Stimulated activated CD4-positive, alpha-beta T cell treated with anti-CD3 and anti-CD28 coated beads, Interleukin-2, amount 100 ng/mL, for 24 hours (primary cell): ENCODE results near the gene PIK3R3.
"Not testable (repeated sequence)": the region's sequence is repeated elsewhere in the genome, so short reads cannot be mapped to it uniquely, and the experiment has no call there.

Experiments
- DNase-seq, 2 donors: peaks; one replicate each; pipeline ENCODE4 v3.0.0-alpha.2; 2020

The PIK3R3 gene

DNA sequence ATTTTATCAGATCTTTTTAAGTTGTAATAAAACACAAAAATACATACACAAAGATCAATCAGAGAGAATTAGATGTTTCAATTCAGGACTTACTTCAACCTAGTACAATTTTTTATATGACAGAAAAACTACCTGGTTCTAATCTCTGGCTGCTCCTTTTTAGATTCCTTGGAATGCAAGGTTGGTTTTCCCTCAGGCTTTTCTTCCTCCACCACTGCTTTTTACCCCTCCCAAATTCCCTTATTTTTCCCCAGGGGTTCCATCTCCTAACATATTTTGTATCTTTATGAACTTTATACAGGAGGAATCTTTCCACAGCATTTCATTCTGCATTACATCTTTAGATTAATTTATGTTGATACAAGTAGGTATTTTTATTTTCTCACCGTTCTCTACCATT lies 33.2 kb downstream of the PIK3R3 start:
- DNase-seq, result no peak

GRCh38 chr1:46098027-46098712 lies 34.3 kb downstream of the PIK3R3 start:
- DNase-seq, result no peak

GRCh38 chr1:46097149-46097472 lies 35.3 kb downstream of the PIK3R3 start:
- DNase-seq, result no peak

GRCh38 chr1:46096269-46097148 lies 35.9 kb downstream of the PIK3R3 start:
- DNase-seq, result no peak

DNA sequence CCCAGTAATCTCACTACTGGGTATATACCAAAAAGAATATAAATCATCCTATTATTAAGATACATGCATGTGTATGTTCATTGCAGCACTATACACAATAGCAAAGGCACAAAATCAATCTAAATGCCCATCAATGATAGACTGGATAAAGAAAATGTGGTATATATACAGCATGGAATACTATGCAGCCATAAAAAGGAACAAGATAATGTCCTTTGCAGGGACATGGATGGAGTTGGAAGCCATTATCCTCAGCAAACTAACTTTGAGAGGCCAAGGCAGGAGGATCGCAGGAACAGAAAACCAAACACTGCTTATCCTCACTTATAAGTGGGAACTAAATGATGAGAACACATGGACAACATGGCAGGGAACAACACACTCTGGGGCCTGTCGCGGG lies 37.3 kb downstream of the PIK3R3 start:
- not testable (repeated sequence) for DNase-seq

DNA sequence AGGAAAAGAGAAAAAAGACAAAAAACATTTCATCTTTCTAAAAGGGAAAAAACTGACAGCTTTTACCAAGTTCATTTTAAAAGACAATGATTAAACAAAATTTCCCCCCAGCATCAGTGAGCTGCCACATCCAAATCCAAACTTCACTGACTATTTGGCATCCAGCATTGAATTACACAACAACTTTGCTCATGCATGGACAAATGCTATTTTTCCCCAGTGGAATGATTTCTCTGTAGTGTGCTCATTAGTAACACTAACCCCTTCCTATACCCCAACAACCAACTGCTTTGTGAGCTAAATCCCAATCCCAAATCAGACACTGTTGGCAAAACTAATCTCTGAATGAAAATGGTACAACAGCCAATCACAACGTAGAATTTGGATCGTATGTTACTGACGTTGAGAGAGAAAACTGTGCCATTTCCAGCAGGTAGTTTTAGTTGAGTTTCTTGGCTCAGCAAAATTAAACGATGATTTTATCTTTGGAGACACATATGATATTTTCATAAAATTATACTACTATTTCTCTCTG lies 37.9 kb downstream of the PIK3R3 start:
- no peak for DNase-seq

GRCh38 chr1:46093832-46094231 lies 38.6 kb downstream of the PIK3R3 start:
- not testable (repeated sequence) for DNase-seq

- DNase-seq, result no peak
These were observed 44.5 kb downstream of the PIK3R3 start for GRCh38 chr1:46087891-46088290.

- no peak for DNase-seq
These were observed 45.9 kb downstream of the PIK3R3 start for GRCh38 chr1:46086576-46086975.

DNA sequence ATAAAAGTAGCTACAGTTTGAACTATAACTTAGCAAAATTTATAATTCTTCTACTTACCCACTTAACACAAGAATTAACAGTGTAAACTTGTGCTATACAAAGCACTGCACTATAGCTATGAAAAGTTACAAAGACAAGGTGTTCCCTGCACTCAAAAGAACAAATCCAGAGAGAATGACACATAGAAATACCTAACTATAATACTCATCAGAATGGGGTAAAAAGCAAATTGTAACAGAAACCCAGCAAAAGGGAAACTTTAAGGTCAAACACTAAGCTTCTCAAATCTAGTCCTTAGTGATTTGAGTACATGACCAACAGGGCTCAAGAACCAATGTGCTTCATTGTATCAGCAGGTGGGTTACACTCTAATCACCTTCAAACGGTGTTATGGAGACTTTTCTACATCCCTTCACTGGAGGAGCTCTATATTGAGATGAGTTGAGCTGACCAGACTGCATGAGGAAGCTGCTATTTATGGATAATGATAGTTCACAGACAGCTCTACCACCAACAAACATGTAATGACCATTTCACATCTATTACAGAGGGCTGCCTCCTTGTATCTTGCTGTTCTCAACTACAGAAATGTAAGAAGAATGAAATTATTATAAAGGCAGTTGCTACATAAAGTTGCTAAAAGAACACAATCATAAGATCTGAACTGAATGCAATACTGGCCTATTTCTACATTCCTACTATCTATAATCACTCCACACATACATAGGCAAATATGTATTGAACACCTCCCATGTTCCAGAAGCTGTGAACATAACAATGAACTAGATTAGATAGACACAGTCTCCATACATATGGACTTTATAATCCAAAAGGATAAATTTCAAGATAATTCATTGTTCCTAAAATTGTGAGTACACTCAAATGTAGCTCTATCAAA lies 47.6 kb downstream of the PIK3R3 start:
- no peak for DNase-seq

GRCh38 chr1:46083579-46083978 lies 48.9 kb downstream of the PIK3R3 start:
- DNase-seq, result no peak

DNA sequence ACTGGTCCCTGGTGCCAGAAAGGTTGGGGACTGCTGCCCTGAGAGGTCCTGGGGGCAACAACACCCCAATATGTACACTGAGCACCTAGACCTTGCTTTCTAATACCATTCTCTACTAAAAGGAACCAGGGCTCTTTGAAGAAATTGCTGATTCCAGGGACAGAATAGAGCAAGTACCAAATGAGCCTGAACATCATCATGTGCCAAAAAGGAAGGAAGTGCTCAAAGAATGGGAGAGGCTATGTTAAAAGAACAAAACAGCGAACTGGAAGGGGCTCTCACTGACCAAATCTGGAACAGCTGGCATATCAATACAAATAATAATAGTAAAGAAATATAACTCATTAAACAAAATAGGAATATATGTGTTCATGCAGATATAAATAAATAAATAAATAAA lies 50.8 kb downstream of the PIK3R3 start:
- DNase-seq, result no peak

DNA sequence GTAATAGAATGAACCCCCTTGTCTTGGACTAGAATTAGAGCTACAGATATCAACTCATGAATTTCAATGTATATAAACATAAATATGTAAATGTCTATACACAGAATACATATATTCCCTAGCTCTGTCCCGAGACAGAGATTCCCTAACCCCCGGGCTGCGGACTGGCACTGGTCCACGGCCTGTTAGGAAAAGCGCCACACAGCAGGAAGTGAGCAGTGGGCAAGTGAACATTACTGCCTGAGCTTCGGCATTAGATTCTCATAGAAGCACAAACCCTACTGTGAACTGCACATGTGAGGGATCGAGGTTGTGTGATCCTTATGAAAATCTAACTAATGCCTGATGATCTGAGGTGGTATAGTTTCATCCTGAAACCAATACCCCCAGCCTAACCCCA lies 51.2 kb downstream of the PIK3R3 start:
- no peak for DNase-seq

DNA sequence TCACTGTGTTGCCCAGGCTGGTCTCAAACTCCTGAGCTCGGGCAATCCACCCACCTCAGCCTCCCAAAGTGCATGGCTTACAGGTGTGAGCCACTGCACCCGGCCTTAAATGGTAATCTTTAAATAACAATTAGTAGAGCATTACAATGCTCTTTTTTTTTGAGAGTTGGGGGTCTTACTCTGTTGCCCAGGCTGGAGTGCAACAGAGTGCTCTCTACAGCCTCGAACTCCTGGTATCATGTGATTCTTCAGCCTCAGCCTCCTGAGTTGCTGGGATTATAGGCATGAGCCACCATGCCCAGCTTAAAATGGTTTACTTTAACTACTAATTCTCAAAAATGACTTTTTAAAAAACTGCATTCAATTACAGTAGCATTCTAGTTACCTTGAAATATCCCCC lies 52.2 kb downstream of the PIK3R3 start:
- DNase-seq, result no peak

DNA sequence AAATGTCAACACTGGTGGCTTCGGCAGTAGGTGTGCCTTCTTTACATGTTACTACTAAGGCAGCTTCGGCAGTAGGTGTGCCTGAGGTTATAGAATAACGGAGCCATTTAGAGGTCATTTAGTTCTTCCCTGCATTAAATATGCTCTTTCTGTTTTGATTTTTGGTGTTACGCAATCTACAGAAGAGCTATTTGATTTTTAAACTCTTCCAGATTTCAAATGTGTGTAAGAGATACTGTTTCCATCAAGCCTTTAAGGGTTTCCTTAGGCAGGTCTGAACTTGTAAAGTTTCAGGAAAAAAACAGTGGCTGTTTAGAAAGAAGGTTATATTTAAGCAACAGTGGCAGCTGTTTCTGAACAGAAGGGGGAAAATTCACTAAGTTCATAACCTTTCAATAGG lies 54.8 kb downstream of the PIK3R3 start:
- DNase-seq, result no peak

DNA sequence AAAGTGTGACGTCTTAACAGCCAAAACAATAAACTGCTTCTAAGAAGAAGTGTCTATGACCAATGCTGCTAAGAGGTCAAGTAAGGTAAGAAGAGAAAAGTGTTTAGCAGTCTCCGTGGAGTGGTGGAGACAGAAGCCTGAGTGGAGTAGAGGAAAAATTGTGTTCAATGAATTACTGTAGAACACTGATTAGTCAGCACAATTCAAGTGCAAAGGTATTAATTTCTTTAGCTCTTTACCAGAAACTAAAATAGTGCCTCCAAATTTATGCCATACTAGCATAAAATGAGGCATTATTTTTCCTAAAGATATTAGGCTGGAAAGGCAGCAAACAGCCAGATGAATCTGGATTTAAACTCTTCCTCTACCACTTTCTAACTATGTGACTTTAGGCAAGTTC lies 56.1 kb downstream of the PIK3R3 start:
- DNase-seq, result no peak

DNA sequence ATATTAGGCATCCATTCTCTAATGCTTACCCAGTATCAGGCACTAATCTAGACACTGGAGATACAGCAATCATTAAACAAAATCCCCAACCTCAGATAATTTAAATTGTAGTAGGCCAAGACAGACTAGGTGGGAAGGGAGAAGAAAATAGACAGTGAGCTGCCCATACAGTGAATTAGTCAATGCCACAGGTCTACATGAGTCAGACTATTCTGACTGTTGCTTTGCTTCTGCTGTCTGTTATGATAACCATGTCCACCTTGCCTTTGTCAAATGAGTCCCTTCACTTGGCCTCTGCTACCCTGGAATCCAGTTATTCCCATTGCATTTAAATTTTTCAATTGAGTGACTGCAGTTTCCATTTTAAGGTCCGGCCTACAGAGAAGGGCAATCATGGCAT lies 59.5 kb downstream of the PIK3R3 start:
- DNase-seq, result no peak

DNA sequence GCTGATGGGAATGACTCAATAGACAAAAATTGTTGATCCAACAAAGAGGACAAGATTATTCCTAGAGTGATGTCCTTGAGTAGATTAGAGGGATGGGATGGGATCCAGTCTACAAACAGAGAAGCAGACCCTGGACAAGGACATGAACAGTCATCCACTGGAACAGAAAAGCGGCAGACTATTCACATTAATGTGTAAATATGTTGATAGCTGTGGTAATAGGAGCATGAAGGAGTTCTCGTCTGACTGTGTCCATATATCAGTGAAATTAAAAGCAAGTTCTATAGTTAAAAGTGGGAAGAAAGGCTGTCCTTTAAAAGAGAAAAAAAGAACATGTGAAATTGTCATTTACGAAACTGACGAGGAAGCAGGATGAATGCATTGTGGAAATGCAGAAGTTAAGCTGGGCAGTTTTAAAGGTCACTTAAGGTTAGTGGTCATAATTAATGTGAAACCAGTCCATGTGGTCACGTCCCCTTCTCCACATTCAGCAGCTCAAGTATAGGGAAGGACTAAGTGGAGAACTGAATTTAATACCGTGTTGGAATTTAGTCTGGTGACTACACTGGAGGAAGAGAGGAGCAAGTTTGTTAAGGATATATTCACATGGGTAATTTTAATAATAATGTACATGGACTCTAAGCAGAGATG lies 62.1 kb downstream of the PIK3R3 start:
- DNase-seq, result no peak

GRCh38 chr1:46068525-46068924 lies 63.9 kb downstream of the PIK3R3 start:
- DNase-seq, result no peak

DNA sequence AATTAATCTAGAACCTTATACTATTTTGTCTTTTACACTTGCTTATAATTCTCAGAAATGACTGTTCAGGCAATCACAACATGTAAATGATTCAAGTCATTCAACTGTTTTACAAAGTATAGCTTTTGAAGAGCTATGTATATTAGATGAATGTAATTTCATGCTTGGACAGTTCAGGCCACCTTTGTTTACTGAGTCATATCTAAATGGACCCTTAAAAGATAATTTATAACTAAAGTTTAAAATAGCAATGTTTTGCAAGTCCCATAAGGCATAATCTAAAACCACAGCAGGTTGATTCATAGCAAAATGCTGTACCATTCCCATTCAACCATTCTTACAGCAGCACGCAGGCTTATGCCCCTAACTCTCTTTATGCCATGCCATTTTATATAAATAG lies 64.8 kb downstream of the PIK3R3 start:
- DNase-seq, result no peak

GRCh38 chr1:46065405-46065804 lies 67.0 kb downstream of the PIK3R3 start:
- DNase-seq, result no peak

DNA sequence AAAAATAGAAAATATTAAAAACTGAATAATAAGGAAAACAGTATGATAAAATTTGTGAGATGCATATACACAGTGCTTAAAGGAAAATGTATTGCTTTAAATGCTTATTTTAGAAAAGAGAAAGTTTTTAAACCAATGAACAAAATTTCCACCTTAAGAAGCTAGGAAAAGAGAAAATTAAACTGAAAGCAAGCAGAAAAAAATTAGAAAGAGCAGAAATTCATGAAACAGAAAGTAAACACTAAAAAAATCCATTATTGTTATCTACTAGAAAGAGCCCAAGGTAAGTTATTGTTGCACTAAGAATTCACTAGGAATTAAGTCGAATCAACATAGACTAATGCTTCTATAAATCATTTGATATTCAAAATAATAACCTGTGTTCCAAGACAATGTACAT lies 67.7 kb downstream of the PIK3R3 start:
- DNase-seq, result no peak
